KMS-11 (cell line): ENCODE results near the gene ATOSA.
A peak's percentile ranks its signal among the peaks of the same experiment; 100 is the strongest.

Source experiments
- H2AFZ ChIP-seq: fragments of 200-600 bp; sonication (generic); 2 replicates; pipeline ENCODE4 v1.6.1; 2016; ENCODE audit warnings: antibody characterized with exemption, mixed run types, low read depth
- H3K27ac ChIP-seq: fragments of 200-600 bp; sonication (generic); 2 replicates; pipeline ENCODE4 v1.6.1; 2016; ENCODE audit warnings: mild to moderate bottlenecking, mixed run types
- H3K27me3 ChIP-seq: fragments of 200-600 bp; sonication (generic); 2 replicates; pipeline ENCODE4 v1.6.1; 2017; ENCODE audit warnings: mild to moderate bottlenecking, low read depth, mixed run types, moderate library complexity; ENCODE audit not compliant: insufficient read depth
- H3K36me3 ChIP-seq: fragments of 200-600 bp; sonication (generic); 2 replicates; pipeline ENCODE4 v1.6.1; 2017; ENCODE audit warnings: mild to moderate bottlenecking, mixed run types; ENCODE audit not compliant: insufficient read depth
- H3K4me1 ChIP-seq: fragments of 200-600 bp; sonication (generic); 2 replicates; pipeline ENCODE4 v1.6.1; 2016; ENCODE audit warnings: mild to moderate bottlenecking, low read depth, mixed run types; ENCODE audit not compliant: poor library complexity, severe bottlenecking
- H3K4me2 ChIP-seq: fragments of 200-600 bp; sonication (generic); 2 replicates; pipeline ENCODE4 v1.7.0; 2016; ENCODE audit warnings: mild to moderate bottlenecking, mixed run types
- H3K4me3 ChIP-seq: fragments of 200-600 bp; sonication (generic); IDR thresholded peaks from 2 replicates; pipeline ENCODE4 v1.6.1; 2017; ENCODE audit warnings: low read depth, low read length, mixed read lengths; ENCODE audit not compliant: insufficient read depth
- H3K79me2 ChIP-seq: fragments of 200-600 bp; sonication (generic); 2 replicates; pipeline ENCODE4 v1.6.1; 2016; ENCODE audit warnings: low read depth, mixed run types; ENCODE audit not compliant: insufficient read depth
- H3K9ac ChIP-seq: fragments of 200-600 bp; sonication (generic); 2 replicates; pipeline ENCODE4 v1.6.1; 2016; ENCODE audit warnings: mild to moderate bottlenecking, mixed run types
- H4K20me1 ChIP-seq: fragments of 200-600 bp; sonication (generic); 2 replicates; pipeline ENCODE4 v1.6.1; 2016; ENCODE audit warnings: mild to moderate bottlenecking, mixed run types; ENCODE audit not compliant: insufficient read depth
- CTCF ChIP-seq: fragments of 200-600 bp; sonication (generic); conservative IDR thresholded peaks from 2 replicates; pipeline ENCODE4 v1.6.1; 2017; ENCODE audit warnings: low read depth, mild to moderate bottlenecking, antibody characterized with exemption, low read length, moderate library complexity, mixed read lengths

ATOSA gene

GRCh38 chr15:52658955-52659354 lies 20.2 kb downstream of the ATOSA start:
- peaks cover 75% of the 10 kb centered on the region for H3K4me1 ChIP-seq
- no peak overlapping the region for H3K4me3 ChIP-seq
- H3K27ac ChIP-seq = peak overlapping the region; percentile 50
- H3K9ac ChIP-seq = no peak overlapping the region
- TF ChIP-seq CTCF = no peak
- H3K27me3 ChIP-seq = no peaks in the 10 kb centered on the region
- H3K79me2 ChIP-seq = peaks cover 49% of the 10 kb centered on the region; the same call in 1 of the 2 replicates
- peak overlapping the region; percentile 60 for H3K4me2 ChIP-seq
- no peaks in the 10 kb centered on the region for H4K20me1 ChIP-seq
- no peak overlapping the region for H2AFZ ChIP-seq
- no peaks in the 10 kb centered on the region; the same call in 1 of the 2 replicates for H3K36me3 ChIP-seq

- Histone ChIP-seq H3K4me1 (peaks cover 61% of the 10 kb centered on the region), H3K4me3 (no peak overlapping the region), H4K20me1 (no peaks in the 10 kb centered on the region), H3K4me2 (peak overlapping the region; percentile 60; the same call in 1 of the 2 replicates), H3K27ac (no peak overlapping the region), H3K27me3 (no peaks in the 10 kb centered on the region), H3K9ac (no peak overlapping the region), H3K79me2 (peaks cover 40% of the 10 kb centered on the region; the same call in 1 of the 2 replicates), H2AFZ (no peak overlapping the region), H3K36me3 (no peaks in the 10 kb centered on the region; the same call in 1 of the 2 replicates)
- no peak for TF ChIP-seq CTCF
Observed at GRCh38 chr15:52657338-52657737, 21.9 kb downstream of the ATOSA start.

GRCh38 chr15:52656412-52656811 lies 22.8 kb downstream of the ATOSA start:
- Histone ChIP-seq H3K27ac (no peak overlapping the region), H3K4me2 (no peak overlapping the region), H3K79me2 (peaks cover 35% of the 10 kb centered on the region; the same call in 1 of the 2 replicates), H3K36me3 (no peaks in the 10 kb centered on the region; the same call in 1 of the 2 replicates), H3K9ac (no peak overlapping the region), H3K4me1 (peaks cover 61% of the 10 kb centered on the region), H3K27me3 (no peaks in the 10 kb centered on the region), H3K4me3 (no peak overlapping the region), H4K20me1 (no peaks in the 10 kb centered on the region), H2AFZ (no peak overlapping the region)
- TF ChIP-seq CTCF = no peak

GRCh38 chr15:52653431-52653964 lies 25.7 kb downstream of the ATOSA start:
- H3K4me1 ChIP-seq = peaks cover 63% of the 10 kb centered on the region
- no peak for TF ChIP-seq CTCF
- no peak overlapping the region for H3K27ac ChIP-seq
- H3K79me2 ChIP-seq = peaks cover 20% of the 10 kb centered on the region; the same call in 1 of the 2 replicates
- no peak overlapping the region for H3K9ac ChIP-seq
- no peaks in the 10 kb centered on the region for H3K27me3 ChIP-seq
- no peak overlapping the region for H3K4me3 ChIP-seq
- H4K20me1 ChIP-seq = no peaks in the 10 kb centered on the region
- no peaks in the 10 kb centered on the region for H3K36me3 ChIP-seq
- H2AFZ ChIP-seq = no peak overlapping the region
- H3K4me2 ChIP-seq = no peak overlapping the region
